Progenitor cell of endocrine pancreas (in vitro differentiated cells): ENCODE measurements around the gene ENG. TPM values are rescaled to one million over a fixed set of nuclear protein-coding genes. Genes with fewer than 3 reads are reported as not detected.
"Not testable (repeated sequence)": the region's sequence is repeated elsewhere in the genome, so short reads cannot be mapped to it uniquely, and the experiment has no call there.

Experiments used
- DNase-seq: peaks from one replicate; pipeline ENCODE4 v3.0.0; 2021; ENCODE audit warnings: low spot score; ENCODE audit not compliant: unreplicated experiment
- H3K27ac Mint-ChIP-seq: 2 replicates; pipeline ENCODE4 v1.8.0; 2021; ENCODE audit warnings: mild to moderate bottlenecking, moderate library complexity, mixed read lengths
- H3K27me3 Mint-ChIP-seq: 2 replicates; pipeline ENCODE4 v1.8.0; 2021; ENCODE audit warnings: mixed read lengths
- H3K36me3 Mint-ChIP-seq: 2 replicates; pipeline ENCODE4 v1.8.0; 2022; ENCODE audit warnings: mixed read lengths; ENCODE audit not compliant: insufficient read depth
- H3K4me1 Mint-ChIP-seq: 2 replicates; pipeline ENCODE4 v1.8.0; 2021; ENCODE audit warnings: low read depth, mixed read lengths
- H3K4me3 Mint-ChIP-seq: 2 replicates; pipeline ENCODE4 v1.8.0; 2021; ENCODE audit warnings: low read depth, mild to moderate bottlenecking, moderate library complexity, mixed read lengths
- H3K9me3 Mint-ChIP-seq: 2 replicates; pipeline ENCODE4 v1.8.0; 2021; ENCODE audit warnings: low read depth, mixed read lengths
- CTCF ChIP-seq: fragments of 200-600 bp; sonication (generic); IDR thresholded peaks from one replicate; pipeline ENCODE4 v1.5.0; 2021; ENCODE audit warnings: antibody characterized with exemption, mild to moderate bottlenecking; ENCODE audit not compliant: unreplicated experiment
- total RNA-seq: library from RNA; stranded (reverse); gene quantifications from 2 replicates; pipeline ENCODE4 v1.2.1, GENCODE V29; 2021

ENG gene
- total RNA-seq, 1 donor from 2014 or later: 0.91 TPM

GRCh38 chr9:127870887-127871286 lies 16.4 kb upstream of the ENG start:
- Mint-ChIP-seq H3K27ac (no peak overlapping the region), H3K9me3 (no peaks in the 10 kb centered on the region), H3K36me3 (peaks cover 4% of the 10 kb centered on the region), H3K27me3 (no peaks in the 10 kb centered on the region), H3K4me3 (no peak overlapping the region), H3K4me1 (peaks cover 2% of the 10 kb centered on the region)
- no peak for TF ChIP-seq CTCF
- no peak for DNase-seq

DNA sequence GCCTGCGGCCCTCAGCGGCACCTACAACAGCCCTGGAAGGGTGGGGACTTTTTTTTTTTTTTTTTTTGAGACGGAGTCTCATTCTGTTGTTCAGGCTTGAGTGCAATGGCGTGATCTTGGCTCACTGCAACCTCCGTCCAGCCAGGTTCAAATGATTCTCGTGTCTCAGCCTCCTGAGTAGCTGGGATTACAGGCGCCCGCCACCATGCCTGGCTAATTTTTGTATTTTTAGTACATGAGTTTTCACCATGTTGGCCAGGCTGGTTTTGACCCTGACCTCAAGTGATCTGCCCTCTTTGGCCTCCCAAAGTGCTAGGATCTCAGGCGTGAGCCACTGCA lies 15.7 kb upstream of the ENG start:
- not testable (repeated sequence) for H3K27ac Mint-ChIP-seq, H3K36me3 Mint-ChIP-seq, H3K27me3 Mint-ChIP-seq, DNase-seq, H3K4me1 Mint-ChIP-seq, H3K9me3 Mint-ChIP-seq, H3K4me3 Mint-ChIP-seq
- peak; percentile 12 for TF ChIP-seq CTCF

GRCh38 chr9:127869310-127870152 lies 15.1 kb upstream of the ENG start:
- peak; percentile 92 for TF ChIP-seq CTCF
- peak; percentile 91 for DNase-seq
- H3K27ac Mint-ChIP-seq: no peak overlapping the region
- H3K9me3 Mint-ChIP-seq: no peaks in the 10 kb centered on the region
- peaks cover 5% of the 10 kb centered on the region for H3K4me1 Mint-ChIP-seq
- H3K27me3 Mint-ChIP-seq: no peaks in the 10 kb centered on the region
- peaks cover 4% of the 10 kb centered on the region for H3K36me3 Mint-ChIP-seq
- H3K4me3 Mint-ChIP-seq: no peak overlapping the region

DNA sequence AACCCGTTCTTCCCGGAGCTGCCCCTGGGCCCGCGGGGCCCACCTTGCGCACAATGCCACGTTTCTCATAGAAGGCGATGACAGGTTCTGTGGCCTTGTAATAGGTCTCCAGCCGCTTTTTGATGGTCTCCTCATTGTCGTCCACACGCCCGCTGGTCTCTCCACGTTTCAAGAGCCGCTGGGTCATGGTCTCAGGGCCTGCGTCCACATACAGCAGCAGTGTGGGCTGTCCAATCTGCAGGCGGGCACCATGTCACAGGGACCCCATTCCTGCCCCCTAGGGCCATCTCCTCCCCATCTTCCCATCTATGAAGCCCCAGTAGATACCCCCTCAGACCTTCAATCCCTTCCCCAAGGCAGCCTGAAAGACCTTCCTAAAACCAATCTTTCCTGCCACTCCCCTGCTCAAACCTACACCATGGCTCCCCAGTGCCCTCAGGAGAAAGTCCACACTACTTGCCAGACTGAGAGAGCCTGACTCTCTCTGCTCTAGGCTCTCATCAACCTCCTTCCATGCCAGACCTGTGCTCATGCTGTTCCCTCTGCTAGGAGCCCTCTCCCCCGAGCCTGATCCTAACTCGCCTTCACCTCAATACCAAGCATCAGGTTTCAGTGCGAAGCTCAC lies 13.9 kb upstream of the ENG start:
- no peaks in the 10 kb centered on the region for H3K27me3 Mint-ChIP-seq
- DNase-seq: no peak
- no peak for TF ChIP-seq CTCF
- H3K27ac Mint-ChIP-seq: no peak overlapping the region
- no peaks in the 10 kb centered on the region for H3K9me3 Mint-ChIP-seq
- H3K36me3 Mint-ChIP-seq: peaks cover 4% of the 10 kb centered on the region
- peaks cover 5% of the 10 kb centered on the region for H3K4me1 Mint-ChIP-seq
- no peak overlapping the region for H3K4me3 Mint-ChIP-seq

- H3K4me3 Mint-ChIP-seq: no peak overlapping the region
- no peaks in the 10 kb centered on the region for H3K27me3 Mint-ChIP-seq
- peaks cover 7% of the 10 kb centered on the region for H3K4me1 Mint-ChIP-seq
These were observed 13.2 kb upstream of the ENG start for GRCh38 chr9:127867356-127868277.

More at GRCh38 chr9:127867356-127868277, 13.2 kb upstream of the ENG start:
- H3K9me3 Mint-ChIP-seq: no peaks in the 10 kb centered on the region
- no peak overlapping the region for H3K27ac Mint-ChIP-seq
- no peak for TF ChIP-seq CTCF
- no peak for DNase-seq
- H3K36me3 Mint-ChIP-seq: peaks cover 4% of the 10 kb centered on the region
